HG03135 (cell line): ENCODE data around the gene TRPC4AP.
A peak's percentile ranks its signal among the peaks of the same experiment; 100 is the strongest.

Experiments used
- ATAC-seq: cut with Tn5 transposase; IDR thresholded peaks from one replicate; pipeline ENCODE4 v1.9.1; 2021; ENCODE audit warnings: mild to moderate bottlenecking, moderate library complexity; ENCODE audit not compliant: unreplicated experiment

The TRPC4AP gene

DNA sequence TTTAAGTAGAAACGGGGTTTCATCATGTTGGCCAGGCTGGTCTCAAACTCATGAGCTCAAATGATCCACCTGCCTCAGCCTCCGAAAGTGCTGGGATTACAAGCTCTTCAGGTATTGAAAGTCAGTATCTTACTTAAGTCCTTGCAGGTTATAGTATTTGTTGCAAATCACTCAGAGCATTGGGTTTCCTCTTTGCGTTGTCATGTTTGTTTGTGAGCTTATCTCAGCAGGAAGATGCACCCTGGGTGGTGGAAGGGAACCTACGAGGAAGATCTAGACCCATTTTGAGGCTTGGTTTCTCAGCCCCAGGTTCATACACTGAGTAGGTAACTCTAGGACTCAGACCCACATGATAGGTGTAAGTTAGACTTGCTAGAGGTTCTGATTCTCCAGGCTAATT lies 118.4 kb downstream of the TRPC4AP start:
- no peak for ATAC-seq

GRCh38 chr20:34971561-34972235 lies 120.9 kb downstream of the TRPC4AP start:
- no peak for ATAC-seq

DNA sequence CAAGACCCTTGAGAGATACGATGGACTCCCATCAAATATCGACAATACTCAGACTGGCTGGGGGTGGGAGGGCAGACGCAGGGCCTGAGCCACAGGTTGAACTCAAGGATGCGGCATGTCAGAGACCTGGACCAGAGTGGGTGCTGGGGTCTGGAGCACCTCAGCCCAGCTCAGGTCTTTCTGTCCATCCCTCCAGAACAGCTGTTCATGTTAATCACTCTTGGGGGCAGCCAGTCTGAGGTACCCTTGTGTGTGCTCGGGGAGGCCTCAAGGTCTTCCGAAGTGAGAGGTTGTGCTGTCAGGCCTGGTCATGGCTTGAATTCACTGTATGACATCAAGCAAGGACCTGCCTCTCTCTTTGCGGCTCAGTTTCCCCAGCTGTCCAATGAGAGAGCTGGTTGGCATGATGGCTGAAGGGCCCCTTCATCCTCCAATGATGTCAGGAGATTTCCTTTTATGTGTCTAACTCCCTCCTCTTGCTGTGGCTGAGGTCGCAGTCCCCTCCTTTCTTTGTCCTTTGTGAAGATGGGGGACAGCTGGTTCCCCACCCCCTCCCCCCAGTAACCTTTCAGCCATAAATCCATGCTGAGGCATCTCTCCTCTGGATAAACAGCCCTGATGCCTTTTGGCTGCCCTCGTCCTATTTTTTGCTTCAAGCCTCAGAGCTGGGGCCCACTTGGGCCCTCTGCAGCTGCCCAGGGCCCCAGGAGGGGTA lies 121.6 kb downstream of the TRPC4AP start:
- ATAC-seq = no peak

GRCh38 chr20:34970193-34970840 lies 122.3 kb downstream of the TRPC4AP start:
- ATAC-seq = no peak

DNA sequence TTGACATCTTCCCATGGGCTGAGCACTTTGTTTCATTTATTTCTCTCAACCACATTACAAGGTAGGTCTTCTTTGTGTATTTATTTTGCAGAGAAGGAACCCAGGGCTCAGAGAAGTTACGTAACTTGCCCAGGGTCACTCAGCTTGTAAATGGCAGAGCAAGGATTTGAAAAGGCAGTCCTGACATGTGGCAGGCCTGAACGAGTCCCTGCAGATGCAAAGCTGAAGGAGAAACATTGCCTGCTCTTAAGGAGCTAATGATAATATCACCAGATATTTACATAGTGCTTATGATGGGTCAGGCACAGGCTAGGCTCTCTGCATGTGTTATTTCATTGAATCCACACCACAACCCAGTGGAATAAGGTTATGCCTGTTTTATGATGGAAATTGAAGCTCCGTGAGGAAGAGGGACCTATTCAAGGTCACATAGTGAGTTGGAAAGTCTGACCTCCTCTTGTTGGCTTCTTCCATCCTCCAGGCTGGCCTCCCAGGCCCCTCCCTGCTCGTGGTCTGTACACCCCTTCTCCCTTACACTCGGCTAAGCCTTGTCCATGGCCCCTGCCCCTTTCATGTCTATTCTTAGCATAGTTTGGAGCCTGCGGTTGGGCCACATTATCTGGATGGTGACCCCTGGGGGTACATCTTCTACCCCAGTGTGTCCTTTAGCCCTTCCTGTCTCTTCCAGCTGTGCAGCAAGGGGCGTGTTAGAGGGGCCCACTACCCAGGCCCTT lies 124.4 kb downstream of the TRPC4AP start:
- no peak for ATAC-seq

DNA sequence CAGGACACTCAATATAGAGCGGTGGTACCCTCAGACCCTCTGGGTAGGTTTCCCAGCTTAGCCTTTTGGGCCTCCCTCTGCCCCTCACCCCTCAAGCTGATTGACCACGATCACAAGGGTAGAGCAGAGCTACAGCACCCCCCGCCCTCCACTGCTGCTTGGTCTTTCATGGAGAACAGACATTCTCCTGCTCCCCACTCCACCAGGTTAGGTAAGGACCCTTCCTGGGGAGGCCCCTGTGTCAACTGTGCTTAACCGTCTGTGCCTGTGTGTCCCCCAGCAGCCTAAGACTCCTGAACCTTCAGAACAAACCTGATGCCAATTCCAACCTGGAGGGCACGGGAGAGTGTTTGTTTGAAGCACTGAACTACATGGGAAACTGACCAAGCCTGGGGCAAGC lies 125.2 kb downstream of the TRPC4AP start:
- ATAC-seq = no peak

GRCh38 chr20:34965051-34965450 lies 127.6 kb downstream of the TRPC4AP start:
- no peak for ATAC-seq

- no peak for ATAC-seq
Observed at GRCh38 chr20:34964486-34964885, 128.1 kb downstream of the TRPC4AP start.

GRCh38 chr20:34956751-34957472 lies 135.7 kb downstream of the TRPC4AP start:
- ATAC-seq = no peak

DNA sequence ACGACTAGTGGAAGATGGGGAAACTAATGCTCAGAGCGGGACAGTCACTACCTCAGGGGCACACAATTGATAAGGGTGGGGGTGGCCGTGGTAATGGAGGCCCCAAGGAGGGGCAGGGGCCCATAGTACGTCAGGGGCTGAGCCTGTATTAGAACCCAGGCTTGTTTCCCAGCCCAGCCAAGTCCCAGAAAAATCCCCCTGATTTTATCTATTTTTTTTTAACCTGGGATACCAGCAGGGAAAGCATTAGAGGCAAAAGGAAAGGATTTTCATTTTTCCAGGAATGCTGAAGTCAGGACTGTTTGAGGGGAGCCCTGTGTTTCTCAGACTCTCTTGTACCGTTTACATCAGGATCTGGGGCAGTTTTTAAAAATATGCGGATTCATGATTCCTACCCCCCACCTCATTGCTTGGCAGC lies 136.6 kb downstream of the TRPC4AP start:
- no peak for ATAC-seq

DNA sequence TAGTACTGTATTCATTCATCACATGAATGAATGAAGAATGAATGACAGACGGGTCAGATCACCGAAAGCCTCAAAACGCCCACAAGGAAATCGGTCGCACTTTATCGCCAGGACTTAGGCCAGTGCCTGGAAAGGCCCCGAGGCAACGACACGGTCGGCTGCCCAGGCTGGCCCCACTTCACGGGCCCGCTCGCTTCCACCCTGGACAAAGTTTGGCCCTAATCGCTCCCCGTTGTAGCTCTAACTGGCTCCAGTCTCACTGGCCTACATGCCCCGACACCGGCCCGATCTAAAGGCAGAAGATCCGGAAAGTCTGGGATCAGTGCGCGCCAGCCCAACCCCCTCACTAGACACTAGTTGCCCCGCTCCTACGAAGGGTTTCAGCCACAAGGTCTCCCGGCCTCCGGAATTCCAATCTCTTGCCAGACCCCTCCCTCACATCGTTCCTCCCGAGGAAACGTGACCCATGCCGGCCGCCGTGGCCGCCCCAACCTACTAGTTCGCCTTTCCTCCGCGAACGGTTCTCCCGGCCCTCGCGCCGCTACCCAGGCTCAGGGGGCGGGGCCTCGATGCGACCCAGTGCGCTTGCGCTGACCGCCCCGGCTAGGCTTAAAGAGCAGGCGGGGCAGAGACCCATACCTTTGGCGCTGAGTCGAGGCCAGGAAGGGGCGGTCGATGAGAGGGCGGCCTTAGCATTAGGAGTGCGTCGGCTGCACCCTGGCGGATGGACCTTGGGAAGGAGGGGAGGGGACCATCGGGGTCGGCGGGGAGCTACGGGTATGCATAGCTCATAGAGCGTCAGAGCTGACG lies 137.2 kb downstream of the TRPC4AP start, which contains the start of the genes GSS and MYH7B:
TSS of gene GSS (minus strand) at position 576 of the 810 bp plus-strand sequence. CDS start 3,954 bp downstream, outside the sequence.
TSS of gene MYH7B (plus strand) at position 638 of the 810 bp plus-strand sequence. CDS start 22,138 bp downstream, outside the sequence.
- ATAC-seq = peak; percentile 90

GRCh38 chr20:34954904-34955230 lies 137.7 kb downstream of the TRPC4AP start:
- peak; percentile 15 for ATAC-seq

DNA sequence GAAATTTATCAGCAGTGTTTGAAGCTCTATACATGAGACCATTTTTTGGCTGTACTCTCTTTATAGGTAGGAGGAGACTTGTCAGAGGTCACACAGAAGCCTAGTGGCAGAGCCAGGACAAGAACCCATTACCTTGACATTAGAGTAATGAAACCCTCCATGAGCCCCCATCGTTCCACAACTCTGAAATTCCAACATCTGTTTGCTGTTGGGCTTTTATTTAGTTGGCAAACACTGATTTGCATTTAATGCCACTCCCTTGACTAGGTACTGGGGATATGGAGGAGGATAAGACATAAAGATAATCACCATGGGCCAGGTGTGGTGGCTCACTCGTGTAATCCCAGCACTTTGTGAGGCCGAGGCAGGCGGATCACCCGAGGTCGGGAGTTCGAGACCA lies 138.6 kb downstream of the TRPC4AP start:
- no peak for ATAC-seq

DNA sequence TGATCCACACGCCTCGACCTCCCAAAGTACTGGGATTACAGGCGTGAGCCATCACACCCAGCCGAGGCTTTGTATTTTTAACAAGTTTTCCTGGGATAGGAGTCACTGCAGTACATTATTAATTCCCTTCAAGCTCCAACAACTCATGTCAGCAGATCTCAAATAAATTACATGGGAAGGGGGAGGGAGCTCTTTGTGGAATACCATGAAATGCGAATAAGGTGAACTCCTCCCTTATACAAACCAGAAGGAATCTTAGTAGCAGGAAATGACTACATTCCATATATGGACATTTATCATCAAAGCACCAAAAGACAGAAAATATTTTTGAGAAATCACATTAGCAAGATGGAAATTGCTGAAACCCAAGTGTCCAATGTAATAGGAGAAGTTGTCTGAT lies 139.9 kb downstream of the TRPC4AP start:
- no peak for ATAC-seq
